HG02798 (cell line): ENCODE results near the gene VIL1.

Experiments
- ATAC-seq: cut with Tn5 transposase; IDR thresholded peaks from one replicate; pipeline ENCODE4 v1.9.1; 2021; ENCODE audit warnings: mild to moderate bottlenecking; ENCODE audit not compliant: unreplicated experiment, poor library complexity

Gene VIL1

DNA sequence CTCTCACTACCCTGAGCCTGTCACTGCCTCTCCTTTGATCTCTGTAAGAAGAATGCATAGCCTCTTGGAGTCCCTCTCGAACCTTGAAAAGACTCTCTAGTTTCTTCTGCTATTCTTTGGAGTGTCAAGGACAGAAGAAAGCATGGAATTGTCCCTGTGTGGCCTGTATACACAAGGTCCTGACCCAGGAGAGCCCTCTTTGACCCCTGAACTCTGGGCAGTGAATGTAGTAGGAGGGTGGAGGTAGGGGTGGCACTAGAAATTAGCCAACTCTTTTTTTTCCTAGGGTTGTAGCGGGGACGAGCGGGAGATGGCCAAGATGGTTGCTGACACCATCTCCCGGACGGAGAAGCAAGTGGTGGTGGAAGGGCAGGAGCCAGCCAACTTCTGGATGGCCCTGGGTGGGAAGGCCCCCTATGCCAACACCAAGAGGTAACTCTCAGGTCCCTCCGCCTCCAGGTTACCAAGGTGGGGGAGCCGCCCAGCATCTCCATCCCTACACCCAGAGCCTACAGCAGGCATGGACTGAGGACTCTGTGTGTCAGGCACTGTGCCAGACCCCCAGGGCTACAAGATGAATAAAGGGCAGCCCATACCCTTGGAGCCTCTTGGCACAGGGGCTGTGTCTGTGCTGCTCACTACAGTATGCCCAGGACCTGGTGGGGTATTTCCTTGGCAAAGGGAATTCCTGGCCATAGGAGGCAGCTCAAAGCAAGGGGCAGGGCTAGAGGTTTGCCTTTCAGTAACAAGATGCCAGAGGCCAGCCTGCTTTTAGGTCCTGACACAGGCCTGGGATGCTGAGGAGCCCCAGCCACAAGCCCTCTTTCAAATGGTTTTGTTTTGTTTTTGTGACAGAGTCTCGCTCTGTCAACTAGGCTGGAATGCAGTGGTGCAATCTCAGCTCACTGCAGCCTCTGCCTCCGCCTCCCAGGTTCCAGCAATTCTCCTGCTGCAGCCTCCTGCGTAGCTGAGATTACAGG, 16.4 kb downstream of the VIL1 start:
- no peak for ATAC-seq

DNA sequence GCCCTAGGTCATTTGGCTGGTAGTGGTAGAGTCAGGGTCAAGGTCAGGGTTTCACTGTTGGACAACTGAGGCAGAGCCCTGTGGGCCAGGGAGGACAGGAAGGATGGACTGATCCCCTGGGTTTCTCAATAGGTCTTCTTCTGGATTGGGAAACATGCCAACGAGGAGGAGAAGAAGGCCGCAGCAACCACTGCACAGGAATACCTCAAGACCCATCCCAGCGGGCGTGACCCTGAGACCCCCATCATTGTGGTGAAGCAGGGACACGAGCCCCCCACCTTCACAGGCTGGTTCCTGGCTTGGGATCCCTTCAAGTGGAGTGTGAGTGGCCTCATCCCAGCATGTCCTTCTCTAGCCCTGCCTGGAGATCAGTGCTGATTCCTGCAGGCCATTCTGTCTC, 18.1 kb downstream of the VIL1 start:
- no peak for ATAC-seq

GRCh38 chr2:218437969-218438368, 19.0 kb downstream of the VIL1 start:
- no peak for ATAC-seq

GRCh38 chr2:218438596-218438995, 19.7 kb downstream of the VIL1 start:
- no peak for ATAC-seq

DNA sequence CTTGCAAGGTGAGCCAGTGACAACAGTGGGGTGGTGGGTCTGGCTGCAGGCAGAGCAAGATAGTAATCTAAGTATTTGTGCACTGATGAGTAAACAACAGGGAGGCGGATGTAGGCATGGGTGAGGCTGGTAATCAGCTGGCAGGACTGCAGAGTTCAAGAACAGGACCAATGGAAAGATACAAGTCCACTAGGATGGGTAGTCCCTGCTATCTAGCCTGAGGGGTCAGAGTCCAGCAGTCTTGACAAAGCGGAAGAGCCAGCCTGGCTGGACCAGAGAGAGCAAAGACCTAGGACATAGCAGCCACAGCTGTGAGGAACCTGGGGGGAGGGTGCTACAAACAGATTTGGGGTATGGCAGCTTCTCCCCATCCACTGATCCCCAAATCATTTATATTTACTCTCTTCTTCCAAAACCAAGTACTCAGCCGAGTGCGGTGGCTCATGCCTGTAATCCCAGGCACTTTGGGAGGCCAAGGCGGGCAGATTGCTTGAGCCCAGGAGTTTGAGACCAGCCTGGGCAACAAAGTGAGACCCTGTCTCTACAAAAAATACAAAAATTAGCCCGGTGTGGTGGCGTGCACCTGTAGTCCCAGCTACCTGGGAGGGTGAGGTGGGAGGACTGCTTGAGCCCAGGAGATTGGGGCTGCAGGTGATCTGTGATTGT, 25.9 kb downstream of the VIL1 start:
- ATAC-seq: no peak

DNA sequence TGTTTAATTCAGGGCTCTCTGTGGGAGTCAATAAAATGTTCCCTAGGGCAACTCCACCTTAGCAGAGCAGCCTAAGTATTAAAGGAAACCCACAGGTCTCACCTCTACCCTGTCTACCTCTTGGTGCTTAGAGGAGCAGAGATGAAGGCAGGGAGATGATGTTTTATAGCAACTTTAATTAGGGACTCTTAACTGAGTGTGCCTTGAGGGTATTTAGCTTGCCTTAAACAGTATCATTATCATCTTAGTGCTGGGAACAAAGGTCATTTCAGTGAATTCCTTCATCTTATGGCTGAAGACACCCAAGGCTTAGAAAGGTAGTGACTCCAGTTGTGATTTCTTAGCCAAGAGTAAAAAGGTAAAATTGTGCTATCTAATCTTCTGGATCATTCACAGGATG, 26.7 kb downstream of the VIL1 start:
- no peak for ATAC-seq

GRCh38 chr2:218446547-218446946, 27.6 kb downstream of the VIL1 start:
- ATAC-seq: no peak

- no peak for ATAC-seq
Observed at GRCh38 chr2:218447072-218447471, 28.1 kb downstream of the VIL1 start.

- no peak for ATAC-seq
Observed at GRCh38 chr2:218448934-218449333, 30.0 kb downstream of the VIL1 start.

DNA sequence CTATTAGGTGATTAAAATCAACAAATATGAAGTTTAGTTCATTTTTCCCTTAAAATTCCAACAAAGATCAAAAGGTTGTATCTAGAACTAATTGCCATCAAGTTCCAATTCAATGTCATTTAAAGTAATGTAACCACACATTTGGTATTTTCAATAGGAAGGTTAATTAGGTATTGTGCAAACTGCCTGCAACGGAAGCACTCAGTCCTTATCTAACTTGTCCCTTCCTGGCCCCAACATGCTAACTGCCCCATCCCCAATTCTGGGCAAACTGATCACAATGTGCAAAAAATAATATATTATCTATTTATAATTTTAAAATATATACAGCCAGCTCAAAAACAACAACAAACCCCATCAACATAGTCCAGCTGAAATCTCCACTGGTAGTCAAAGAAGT, 33.2 kb downstream of the VIL1 start:
- ATAC-seq: no peak

GRCh38 chr2:218456849-218457248, 37.9 kb downstream of the VIL1 start:
- ATAC-seq: no peak

- ATAC-seq: no peak
Observed at GRCh38 chr2:218458598-218458997, 39.7 kb downstream of the VIL1 start.

DNA sequence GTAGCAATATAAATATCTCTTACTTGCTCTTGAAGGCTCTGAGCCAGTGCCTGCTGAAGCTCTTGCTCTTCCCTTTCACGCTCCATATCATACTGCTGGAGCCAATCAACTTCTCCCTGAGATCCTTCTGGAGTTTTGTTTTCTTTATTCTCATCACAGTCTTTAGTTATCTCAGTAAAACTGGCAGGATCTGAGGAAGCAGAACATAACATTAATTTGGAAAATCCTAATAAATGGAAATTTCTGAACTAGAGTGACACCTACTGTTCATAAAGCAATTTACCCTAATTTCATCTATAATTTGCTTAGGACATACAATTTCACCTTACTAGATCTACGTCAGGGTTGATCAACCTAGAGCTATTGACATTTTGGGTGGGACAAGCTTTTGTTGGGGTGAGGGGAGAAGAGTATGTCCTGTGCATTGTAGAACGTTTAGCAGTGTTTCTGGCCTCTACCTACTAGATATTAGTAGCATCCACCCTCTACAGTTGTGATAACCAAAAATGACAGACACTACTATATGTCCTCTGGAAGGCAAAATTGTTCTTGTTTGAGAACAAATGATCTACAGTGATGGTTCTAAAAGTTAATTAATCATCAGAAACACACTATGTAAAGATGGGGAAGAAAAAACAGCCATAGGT, 47.2 kb downstream of the VIL1 start:
- no peak for ATAC-seq

DNA sequence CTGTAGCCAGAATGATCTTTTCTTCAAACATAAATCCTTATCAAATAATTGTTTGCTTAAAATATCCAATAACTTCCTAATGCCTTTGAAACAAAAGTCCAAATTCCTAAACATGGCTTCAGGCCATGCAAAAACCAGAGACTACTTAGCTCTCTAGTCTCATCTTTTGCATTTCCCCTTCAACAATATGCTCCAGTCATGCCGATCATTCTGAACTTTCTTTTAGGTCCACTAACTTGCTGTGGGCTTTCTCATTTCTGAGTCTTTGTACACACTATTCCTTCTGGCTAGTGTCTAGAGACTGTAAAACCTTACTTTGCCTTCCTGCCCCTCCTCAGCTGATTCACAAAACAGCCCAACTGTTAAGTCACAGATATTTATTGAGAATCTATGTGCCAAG, 51.5 kb downstream of the VIL1 start:
- ATAC-seq: no peak

DNA sequence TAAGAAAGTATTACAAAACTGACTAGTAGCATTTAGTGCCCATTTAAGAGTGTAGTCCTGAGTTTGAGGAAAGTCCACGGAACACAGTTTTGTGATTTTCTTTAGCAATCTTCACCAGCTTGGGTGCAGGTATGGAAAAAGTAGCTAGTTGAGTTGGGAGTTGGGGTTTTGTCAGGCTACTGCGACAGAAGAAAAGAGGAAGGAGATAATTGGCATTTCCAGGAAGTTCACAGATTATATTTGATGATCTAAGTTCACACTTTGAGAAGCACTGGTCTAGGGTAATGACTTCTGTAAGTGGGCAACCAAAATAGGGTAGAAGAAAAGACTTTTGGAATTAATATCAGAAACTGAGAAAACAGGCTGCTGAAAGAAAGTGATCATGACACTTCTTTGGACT, 52.1 kb downstream of the VIL1 start:
- ATAC-seq: no peak

- ATAC-seq: no peak
Observed at GRCh38 chr2:218471982-218472381, 53.1 kb downstream of the VIL1 start.

- no peak for ATAC-seq
Observed at GRCh38 chr2:218472988-218473387, 54.1 kb downstream of the VIL1 start.

DNA sequence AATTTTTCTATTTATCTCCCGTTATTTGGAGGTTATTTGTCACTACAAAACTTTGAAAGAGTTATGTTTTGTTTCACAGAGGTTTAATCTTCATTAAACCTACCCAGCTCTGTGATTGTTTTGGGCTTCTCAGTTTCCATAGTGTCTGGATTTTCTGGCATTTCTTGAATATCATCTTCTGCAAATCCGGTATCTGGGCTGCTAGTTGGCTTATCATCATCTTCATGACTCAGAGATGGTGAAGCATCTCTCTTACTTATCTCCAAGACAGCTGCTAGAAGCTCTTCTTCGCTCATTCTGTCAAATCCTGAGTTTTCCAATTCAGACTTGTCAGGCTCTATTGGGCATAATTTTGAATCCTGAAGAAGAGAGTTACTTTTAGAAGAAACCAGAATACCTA, 55.6 kb downstream of the VIL1 start:
- ATAC-seq: no peak

- ATAC-seq: no peak
Observed at GRCh38 chr2:218476676-218477075, 57.8 kb downstream of the VIL1 start.

DNA sequence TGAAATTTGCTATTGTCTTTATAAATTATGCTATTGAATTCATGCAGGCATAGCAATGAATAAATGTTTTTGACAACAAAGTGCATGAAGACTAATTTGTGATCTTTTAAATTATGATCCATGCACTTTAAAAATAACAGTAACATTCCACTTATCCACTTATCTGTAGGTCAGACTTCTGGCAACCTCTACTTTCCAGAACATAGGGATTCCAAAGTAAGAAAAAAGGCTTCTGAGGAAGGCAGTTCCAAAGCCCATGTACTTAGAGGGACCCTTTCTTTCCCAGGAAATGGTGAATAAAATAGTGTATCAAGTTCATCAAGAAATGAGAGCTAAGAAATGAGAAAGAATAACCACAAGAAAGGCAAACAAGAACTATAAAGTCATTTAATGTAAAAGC, 58.3 kb downstream of the VIL1 start:
- ATAC-seq: no peak

- ATAC-seq: no peak
Observed at GRCh38 chr2:218478544-218478943, 59.6 kb downstream of the VIL1 start.
